ENCODE measurements around the gene ABL1.

The ABL1 gene

GRCh38 chr9:130833031-130833990, 1.7 kb upstream of the ABL1 start:
- Histone ChIP-seq H3K4me3 (ENCODE audit: low read length, poor library complexity, severe bottlenecking) (no peak overlapping the region), H2AFZ (ENCODE audit: low read length) (no peak overlapping the region), H3K9me2 (replicated peaks; ENCODE audit: low read depth, low read length) (no peaks in the 10 kb centered on the region), H3F3A (ENCODE audit: low read depth) (no peaks in the 10 kb centered on the region), H4K20me1 (ENCODE audit: insufficient read depth, low read length, poor library complexity, severe bottlenecking) (peaks cover 20% of the 10 kb centered on the region), H3K36me3 (ENCODE audit: insufficient read depth, low read length) (no peaks in the 10 kb centered on the region), H3K9ac (ENCODE audit: low read depth, low read length, poor library complexity, severe bottlenecking) (no peak overlapping the region), H3K4me2 (ENCODE audit: low read depth, low read length, poor library complexity, severe bottlenecking) (peak overlapping the region; percentile 76), H3K4me1 (ENCODE audit: insufficient read depth, low read length, poor library complexity, severe bottlenecking) (peaks cover 23% of the 10 kb centered on the region), H3K79me2 (ENCODE audit: insufficient read depth, low read length) (peaks cover 41% of the 10 kb centered on the region), H3K27me3 (ENCODE audit: insufficient read depth, low read length, poor library complexity, severe bottlenecking) (no peaks in the 10 kb centered on the region), H3K9me3 (ENCODE audit: insufficient read depth, low read depth, low read length) (peaks cover 5% of the 10 kb centered on the region; the same call in 1 of the 2 replicates)
- no peak for TF ChIP-seq EZH2phosphoT487 (IDR thresholded peaks at IDR 0.05; ENCODE audit: borderline replicate concordance)
- no peak for TF ChIP-seq CTCF (conservative IDR thresholded peaks at IDR 0.05; ENCODE audit: low read length)

DNA sequence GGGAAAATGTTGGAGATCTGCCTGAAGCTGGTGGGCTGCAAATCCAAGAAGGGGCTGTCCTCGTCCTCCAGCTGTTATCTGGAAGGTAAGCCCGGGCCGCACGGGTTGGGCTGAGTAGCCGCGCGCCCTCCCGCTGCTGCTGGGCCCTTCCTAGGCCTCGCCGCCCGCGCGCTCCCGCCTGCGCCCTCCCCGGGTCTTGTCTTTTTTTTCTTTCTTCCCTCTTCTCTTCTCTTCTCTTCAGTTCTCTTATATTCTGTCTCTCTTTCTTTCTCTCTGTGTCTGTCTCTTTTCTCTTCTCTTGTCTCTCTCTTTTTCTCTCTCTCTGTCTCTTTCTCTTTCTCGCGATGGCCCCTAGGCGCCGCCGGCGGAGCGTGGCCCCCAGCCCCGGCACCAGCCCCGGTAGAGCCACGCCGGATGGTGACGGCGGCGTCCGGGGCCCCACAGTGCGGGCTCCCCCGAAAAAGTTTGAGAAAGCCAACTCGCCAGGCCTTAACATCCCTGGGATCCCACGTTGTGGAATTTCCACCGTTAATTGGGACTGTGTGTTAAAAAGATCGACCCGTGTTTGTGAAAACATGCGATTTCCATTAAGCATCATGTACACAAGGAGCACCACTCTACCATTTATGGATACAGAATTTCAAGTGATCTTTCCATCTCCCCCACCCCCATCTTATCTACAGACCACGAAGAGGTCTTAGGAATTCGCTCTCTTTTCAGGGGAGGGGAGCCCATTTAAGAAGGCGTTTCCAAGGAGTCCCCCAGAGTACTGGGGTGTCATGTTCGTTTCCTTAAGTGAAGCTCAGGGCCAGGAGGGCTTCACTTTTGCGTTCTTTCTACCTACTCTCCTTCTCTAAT, 616 bp downstream of the ABL1 start:
- no peaks in the 10 kb centered on the region for H3K36me3 ChIP-seq (ENCODE audit: insufficient read depth, low read length)
- peak overlapping the region; percentile 90 for H3K9ac ChIP-seq (ENCODE audit: low read depth, low read length, poor library complexity, severe bottlenecking)
- H3K4me2 ChIP-seq (ENCODE audit: low read depth, low read length, poor library complexity, severe bottlenecking): peak overlapping the region; percentile 84
- no peaks in the 10 kb centered on the region for H3F3A ChIP-seq (ENCODE audit: low read depth)
- H3K9me3 ChIP-seq (ENCODE audit: insufficient read depth, low read depth, low read length): no peaks in the 10 kb centered on the region
- H3K27me3 ChIP-seq (ENCODE audit: insufficient read depth, low read length, poor library complexity, severe bottlenecking): no peaks in the 10 kb centered on the region
- TF ChIP-seq CTCF (conservative IDR thresholded peaks at IDR 0.05; ENCODE audit: low read length): no peak
- no peak for TF ChIP-seq EZH2phosphoT487 (IDR thresholded peaks at IDR 0.05; ENCODE audit: borderline replicate concordance)
- H3K4me3 ChIP-seq (ENCODE audit: low read length, poor library complexity, severe bottlenecking): peak overlapping the region; percentile 88
- peaks cover 20% of the 10 kb centered on the region for H4K20me1 ChIP-seq (ENCODE audit: insufficient read depth, low read length, poor library complexity, severe bottlenecking)
- H3K9me2 ChIP-seq (replicated peaks; ENCODE audit: low read depth, low read length): no peaks in the 10 kb centered on the region
- H2AFZ ChIP-seq (ENCODE audit: low read length): peak overlapping the region; percentile 36; the same call in 1 of the 2 replicates
- peaks cover 64% of the 10 kb centered on the region for H3K79me2 ChIP-seq (ENCODE audit: insufficient read depth, low read length)
- H3K4me1 ChIP-seq (ENCODE audit: insufficient read depth, low read length, poor library complexity, severe bottlenecking): peaks cover 36% of the 10 kb centered on the region

- TF ChIP-seq EZH2phosphoT487 (IDR thresholded peaks at IDR 0.05; ENCODE audit: borderline replicate concordance) (no peak), CTCF (conservative IDR thresholded peaks at IDR 0.05; ENCODE audit: low read length) (no peak)
- Histone ChIP-seq H3K4me1 (ENCODE audit: insufficient read depth, low read length, poor library complexity, severe bottlenecking) (peaks cover 36% of the 10 kb centered on the region), H2AFZ (ENCODE audit: low read length) (no peak overlapping the region), H3K9me2 (replicated peaks; ENCODE audit: low read depth, low read length) (no peaks in the 10 kb centered on the region), H3K36me3 (ENCODE audit: insufficient read depth, low read length) (no peaks in the 10 kb centered on the region), H4K20me1 (ENCODE audit: insufficient read depth, low read length, poor library complexity, severe bottlenecking) (peaks cover 20% of the 10 kb centered on the region), H3K79me2 (ENCODE audit: insufficient read depth, low read length) (peaks cover 73% of the 10 kb centered on the region), H3F3A (ENCODE audit: low read depth) (no peaks in the 10 kb centered on the region), H3K9ac (ENCODE audit: low read depth, low read length, poor library complexity, severe bottlenecking) (peak overlapping the region; percentile 54), H3K9me3 (ENCODE audit: insufficient read depth, low read depth, low read length) (no peaks in the 10 kb centered on the region), H3K27me3 (ENCODE audit: insufficient read depth, low read length, poor library complexity, severe bottlenecking) (no peaks in the 10 kb centered on the region), H3K4me2 (ENCODE audit: low read depth, low read length, poor library complexity, severe bottlenecking) (peak overlapping the region; percentile 84), H3K4me3 (ENCODE audit: low read length, poor library complexity, severe bottlenecking) (peak overlapping the region; percentile 88)
Observed at GRCh38 chr9:130837002-130837511, 2.0 kb downstream of the ABL1 start.
